Liver (tissue), 9 donors: ENCODE results near the gene CKMT2. TPM values are rescaled to one million over a fixed set of nuclear protein-coding genes. Genes with fewer than 3 reads are reported as not detected.

ENCODE experiments used
- DNase-seq: peaks from one replicate; pipeline ENCODE4 v3.0.0-alpha.2; 2017; ENCODE audit warnings: low spot score
- H3K27ac ChIP-seq, 2 donors: one replicate each; pipeline ENCODE4 v1.7.0; 2013; ENCODE audit warnings: inconsistent platforms in 2 of 2, low read length in 2 of 2, control low read depth in 1 of 2, low read depth in 1 of 2, mild to moderate bottlenecking in 1 of 2
- H3K27me3 ChIP-seq, 4 donors: one replicate each; pipeline versions ENCODE4 v1.6.1 to v1.7.0; 2013; ENCODE audit warnings: low read length in 3 of 4, inconsistent platforms in 1 of 4, mild to moderate bottlenecking in 1 of 4, moderate library complexity in 1 of 4; ENCODE audit not compliant: control insufficient read depth in 4 of 4, insufficient read depth in 4 of 4
- H3K36me3 ChIP-seq, 4 donors: one replicate each; pipeline versions ENCODE4 v1.6.1 to v1.7.0; 2013; ENCODE audit warnings: low read length in 3 of 4, mild to moderate bottlenecking in 3 of 4, low read depth in 1 of 4, moderate library complexity in 1 of 4; ENCODE audit not compliant: control insufficient read depth in 4 of 4, insufficient read depth in 3 of 4
- H3K4me1 ChIP-seq, 4 donors: one replicate each; pipeline versions ENCODE4 v1.6.1 to v1.7.0; 2013; ENCODE audit warnings: low read length in 3 of 4, mild to moderate bottlenecking in 3 of 4, moderate library complexity in 1 of 4; ENCODE audit not compliant: control insufficient read depth in 4 of 4, insufficient read depth in 4 of 4
- H3K4me3 ChIP-seq, 3 donors: one replicate each; pipeline versions ENCODE4 v1.6.1 to v1.7.0; 2013; ENCODE audit warnings: low read length in 3 of 3, control low read depth in 1 of 3, low read depth in 1 of 3, mild to moderate bottlenecking in 1 of 3
- H3K9ac ChIP-seq, 2 donors: one replicate each; pipeline ENCODE4 v1.7.0; 2013; ENCODE audit warnings: low read length in 2 of 2, mild to moderate bottlenecking in 2 of 2, moderate library complexity in 2 of 2, control low read depth in 1 of 2, low read depth in 1 of 2
- H3K9me3 ChIP-seq, 4 donors: one replicate each; pipeline versions ENCODE4 v1.6.1 to v1.7.0; 2013; ENCODE audit warnings: low read length in 3 of 4; ENCODE audit not compliant: control insufficient read depth in 4 of 4
- ATF3 ChIP-seq: IDR thresholded peaks from 2 replicates; pipeline ENCODE4 v1.6.1; 2016; ENCODE audit warnings: antibody characterized with exemption
- CTCF ChIP-seq: fragments of 150-350 bp; IDR thresholded peaks from 2 replicates; pipeline ENCODE4 v1.5.1; 2017; ENCODE audit warnings: improper control_type of control experiment, low read depth, low read length; ENCODE audit not compliant: missing input control
- EGR1 ChIP-seq, 2 donors: IDR thresholded peaks; 2 replicates each; pipeline ENCODE4 v1.6.1; 2016 to 2018; ENCODE audit warnings: antibody characterized with exemption in 2 of 2, low read depth in 2 of 2
- FOXA1 ChIP-seq: IDR thresholded peaks from 2 replicates; pipeline ENCODE4 v1.6.1; 2016; ENCODE audit warnings: antibody characterized with exemption
- FOXA2 ChIP-seq: IDR thresholded peaks from 2 replicates; pipeline ENCODE4 v1.6.1; 2016; ENCODE audit warnings: antibody characterized with exemption
- GABPA ChIP-seq, 2 donors: IDR thresholded peaks in 1 of 2; conservative IDR thresholded peaks in 1 of 2; 2 replicates each; pipeline ENCODE4 v1.6.1; 2016; ENCODE audit warnings: antibody characterized with exemption in 2 of 2, mild to moderate bottlenecking in 1 of 2, moderate library complexity in 1 of 2
- HNF4A ChIP-seq, 2 donors: conservative IDR thresholded peaks; 2 replicates each; pipeline ENCODE4 v1.6.1; 2016; ENCODE audit warnings: antibody characterized with exemption in 2 of 2, mild to moderate bottlenecking in 2 of 2
- HNF4G ChIP-seq: IDR thresholded peaks from 2 replicates; pipeline ENCODE4 v1.6.1; 2016; ENCODE audit warnings: antibody characterized with exemption
- MAX ChIP-seq: IDR thresholded peaks from 2 replicates; pipeline ENCODE4 v1.6.1; 2016; ENCODE audit warnings: antibody characterized with exemption
- NR2F2 ChIP-seq: IDR thresholded peaks from 2 replicates; pipeline ENCODE4 v1.6.1; 2016; ENCODE audit warnings: antibody characterized with exemption
- RAD21 ChIP-seq, 2 donors: IDR thresholded peaks; 2 replicates each; pipeline ENCODE4 v1.6.1; 2016; ENCODE audit warnings: antibody characterized with exemption in 2 of 2, mild to moderate bottlenecking in 2 of 2
- REST ChIP-seq: IDR thresholded peaks from 2 replicates; pipeline ENCODE4 v1.6.1; 2016; ENCODE audit warnings: antibody characterized with exemption, mild to moderate bottlenecking
- RXRA ChIP-seq, 2 donors: IDR thresholded peaks; 2 replicates each; pipeline ENCODE4 v1.6.1; 2017 to 2018; ENCODE audit warnings: antibody characterized with exemption in 2 of 2, mild to moderate bottlenecking in 1 of 2
- SP1 ChIP-seq: IDR thresholded peaks from 2 replicates; pipeline ENCODE4 v1.6.1; 2018; ENCODE audit warnings: antibody characterized with exemption, mild to moderate bottlenecking
- TAF1 ChIP-seq: conservative IDR thresholded peaks from 2 replicates; pipeline ENCODE4 v1.6.1; 2016; ENCODE audit warnings: antibody characterized with exemption, mild to moderate bottlenecking
- YY1 ChIP-seq: IDR thresholded peaks from 2 replicates; pipeline ENCODE4 v1.6.1; 2016; ENCODE audit warnings: antibody characterized with exemption, mild to moderate bottlenecking
- ZBTB33 ChIP-seq: IDR thresholded peaks from 2 replicates; pipeline ENCODE4 v1.6.1; 2016; ENCODE audit warnings: antibody characterized with exemption
- WGBS: extraction: QIAGEN DNeasy Blood & Tissue Kit; methylation state at CpG from one replicate; pipeline ENCODE4 v1.1.7; 2013; 5-methylcytosine and 5-hydroxymethylcytosine counted together
- polyA plus RNA-seq, 2 donors: library from polyadenylated mRNA; stranded (reverse) in 1 of 2; unstranded in 1 of 2; fragments of 200-250 nt in 1 of 2; fragments of >200 nt in 1 of 2; fragmentation: Nextera tagmentation in 1 of 2; extraction: Ambion mirVana in 1 of 2; gene quantifications; one replicate each; pipeline versions ENCODE4 v1.2.1 to v1.2.3, GENCODE V29; 2013 to 2015
- total RNA-seq, 2 donors: library from RNA; depleted of rRNA; stranded (reverse); fragments of >200 nt; gene quantifications; one replicate each; pipeline ENCODE4 v1.2.3, GENCODE V29; 2014
- donor health status: healthy.
- donor health status: healthy.
- donor health status: healthy.
- donor health status: healthy.
- donor health status: healthy.

CKMT2 gene
- total and polyA plus RNA-seq, 4 donors: 0.20 to 2.6 (median 0.82) TPM

GRCh38 chr5:81208904-81209303 lies 24.2 kb upstream of the CKMT2 start:
- H3K4me3 ChIP-seq: no peak overlapping the region
- no peaks in the 10 kb centered on the region for H3K27me3 ChIP-seq
- H3K9ac ChIP-seq: no peak overlapping the region
- no peaks in the 10 kb centered on the region for H3K36me3 ChIP-seq
- H3K27ac ChIP-seq: no peak overlapping the region
- no peak for DNase-seq
- H3K4me1 ChIP-seq: peaks cover 0 to 4% (median 0%) of the 10 kb centered on the region in 4 donors
- no peaks in the 10 kb centered on the region for H3K9me3 ChIP-seq
- WGBS: 93% methylated on average over 4 of the region's 4 CpGs
- no peak for TF ChIP-seq YY1
- no peak for TF ChIP-seq CTCF
- no peak for TF ChIP-seq HNF4G
- TF ChIP-seq RXRA (IDR thresholded peaks at IDR 0.05): no peak
- TF ChIP-seq TAF1: no peak
- no peak for TF ChIP-seq NR2F2
- no peak for TF ChIP-seq SP1
- no peak for TF ChIP-seq ZBTB33
- TF ChIP-seq EGR1 (IDR thresholded peaks at IDR 0.05; ENCODE audit: low read depth in 2 of 2): no peak
- no peak for TF ChIP-seq RAD21 (IDR thresholded peaks at IDR 0.05)

GRCh38 chr5:81209386-81209785 lies 23.7 kb upstream of the CKMT2 start:
- TF ChIP-seq TAF1 (no peak), REST (no peak), ZBTB33 (no peak), RXRA (IDR thresholded peaks at IDR 0.05) (no peak), FOXA2 (no peak), GABPA (IDR thresholded peaks at IDR 0.05 in 1 of 2, conservative IDR thresholded peaks at IDR 0.05 in 1 of 2) (no peak), FOXA1 (no peak), EGR1 (IDR thresholded peaks at IDR 0.05; ENCODE audit: low read depth in 2 of 2) (no peak), HNF4A (conservative IDR thresholded peaks at IDR 0.05) (no peak), SP1 (no peak), HNF4G (no peak), RAD21 (IDR thresholded peaks at IDR 0.05) (no peak), NR2F2 (no peak), MAX (no peak), YY1 (no peak), ATF3 (no peak)
- Histone ChIP-seq H3K9me3 (no peaks in the 10 kb centered on the region), H3K27me3 (no peaks in the 10 kb centered on the region), H3K4me1 (peaks cover 0 to 4% (median 0%) of the 10 kb centered on the region in 4 donors), H3K4me3 (no peak overlapping the region), H3K9ac (no peak overlapping the region), H3K36me3 (no peaks in the 10 kb centered on the region), H3K27ac (no peak overlapping the region)
- 96% methylated on average over 5 of the region's 5 CpGs for WGBS
- DNase-seq: no peak
